Activated CD4-positive, alpha-beta T cell treated with anti-CD3 and anti-CD28 coated beads, Interleukin-2, amount 50 U/mL, for 4 hours (primary cell): ENCODE data around the gene ZNF441.
"Not testable (repeated sequence)": the region's sequence is repeated elsewhere in the genome, so short reads cannot be mapped to it uniquely, and the experiment has no call there.

Experiments used
- DNase-seq, 2 experiments: peaks; one replicate each; pipeline ENCODE4 v3.0.0-alpha.2; 2020

Gene ZNF441

GRCh38 chr19:11766597-11767591, at the start of gene ZNF441:
TSS of gene ZNF441 (plus strand) at chr19:11767000. CDS start at chr19:11767194, 194 bp downstream.
- DNase-seq = peak; percentile 87 to 88

- DNase-seq = no peak
Measured at GRCh38 chr19:11721681-11722080, 45.1 kb upstream of the ZNF441 start.

GRCh38 chr19:11722414-11722813, 44.4 kb upstream of the ZNF441 start:
- DNase-seq = no peak

GRCh38 chr19:11729586-11729985, 37.2 kb upstream of the ZNF441 start:
- DNase-seq = no peak

GRCh38 chr19:11735375-11735774, 31.4 kb upstream of the ZNF441 start:
- DNase-seq = no peak

- DNase-seq = no peak
Measured at GRCh38 chr19:11736696-11737095, 30.1 kb upstream of the ZNF441 start.

GRCh38 chr19:11737964-11738745, 28.6 kb upstream of the ZNF441 start:
- DNase-seq = no peak

GRCh38 chr19:11738746-11739620, 27.8 kb upstream of the ZNF441 start, which contains the start of gene ZNF823:
TSS of gene ZNF823 (minus strand) at chr19:11738946. CDS start at chr19:11738819, 127 bp downstream.
- peak; percentile 96 for DNase-seq

GRCh38 chr19:11745869-11746268, 20.9 kb upstream of the ZNF441 start:
- DNase-seq = no peak

GRCh38 chr19:11747277-11747676, 19.5 kb upstream of the ZNF441 start:
- no peak for DNase-seq

GRCh38 chr19:11749751-11750150, 17.0 kb upstream of the ZNF441 start:
- no peak for DNase-seq

GRCh38 chr19:11752244-11752736, 14.5 kb upstream of the ZNF441 start:
- no peak for DNase-seq

GRCh38 chr19:11754663-11755062, 12.1 kb upstream of the ZNF441 start:
- DNase-seq = no peak

- no peak for DNase-seq
Measured at GRCh38 chr19:11756965-11757364, 9.8 kb upstream of the ZNF441 start.

GRCh38 chr19:11759805-11760204, 7.0 kb upstream of the ZNF441 start:
- DNase-seq = no peak

- DNase-seq = no peak
Measured at GRCh38 chr19:11763117-11763516, 3.7 kb upstream of the ZNF441 start.

GRCh38 chr19:11763611-11764010, 3.2 kb upstream of the ZNF441 start:
- no peak for DNase-seq

GRCh38 chr19:11767633-11768133, 883 bp downstream of the ZNF441 start:
- peak in 1 of 2 experiments; percentile 2 for DNase-seq

GRCh38 chr19:11769995-11770394, 3.2 kb downstream of the ZNF441 start:
- no peak for DNase-seq

- not testable (repeated sequence) for DNase-seq
Measured at GRCh38 chr19:11771520-11771919, 4.7 kb downstream of the ZNF441 start.

GRCh38 chr19:11776669-11777068, 9.9 kb downstream of the ZNF441 start:
- DNase-seq = not testable (repeated sequence)

GRCh38 chr19:11780431-11781020, 13.7 kb downstream of the ZNF441 start:
- no peak for DNase-seq
